ENCODE results near the gene ZNF143.

GRCh38 chr11:9567401-9567800 is 106.6 kb downstream of the ZNF143 start:
- no peak for TF ChIP-seq CTCF (IDR thresholded peaks at IDR 0.05; ENCODE audit: insufficient read depth, low read length)
- TF ChIP-seq POLR2AphosphoS5 (IDR thresholded peaks at IDR 0.05; ENCODE audit: low read depth): no peak
- no peak for TF ChIP-seq GABPA (IDR thresholded peaks at IDR 0.05; ENCODE audit: low read depth)
